AG08395 (cell line): ENCODE results near the gene LPP.

Experiments
- DNase-seq: peaks from one replicate; pipeline ENCODE4 v3.0.0; 2012; ENCODE audit warnings: mixed read lengths, low spot score

Gene LPP

GRCh38 chr3:188272481-188273372, 118.8 kb downstream of the LPP start:
- DNase-seq: peak; percentile 81

GRCh38 chr3:188274249-188274915, 120.4 kb downstream of the LPP start:
- no peak for DNase-seq

- DNase-seq: no peak
Measured at GRCh38 chr3:188276375-188276774, 122.4 kb downstream of the LPP start.

DNA sequence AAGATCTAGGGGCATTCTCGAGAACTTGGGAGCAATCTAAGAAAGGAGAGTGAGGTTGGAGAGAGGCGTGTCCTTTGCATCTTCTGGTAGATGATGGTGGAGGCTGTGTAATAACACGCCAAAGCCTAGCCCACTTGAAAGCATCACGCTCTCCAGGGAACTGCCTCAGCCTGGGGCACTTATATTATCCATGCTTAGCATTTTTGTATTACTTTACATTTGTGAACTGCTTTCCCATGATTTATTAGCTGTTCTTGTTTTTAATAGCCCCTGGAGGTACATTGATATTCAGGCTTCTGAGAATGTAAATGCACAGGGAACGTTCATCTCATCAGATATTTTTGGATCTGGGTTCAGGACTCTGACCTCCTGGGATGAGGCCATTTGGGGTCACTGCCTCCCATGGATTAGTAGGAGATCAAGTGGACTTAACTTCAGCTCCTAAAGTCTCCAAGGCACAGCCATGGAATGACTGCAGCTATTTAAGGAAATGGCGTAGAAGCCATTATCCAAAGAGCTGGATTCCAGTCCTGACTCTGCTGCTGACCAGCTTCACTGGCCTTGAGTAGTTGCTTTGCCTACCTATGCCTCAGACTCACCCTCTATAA, 124.9 kb downstream of the LPP start:
- no peak for DNase-seq

DNA sequence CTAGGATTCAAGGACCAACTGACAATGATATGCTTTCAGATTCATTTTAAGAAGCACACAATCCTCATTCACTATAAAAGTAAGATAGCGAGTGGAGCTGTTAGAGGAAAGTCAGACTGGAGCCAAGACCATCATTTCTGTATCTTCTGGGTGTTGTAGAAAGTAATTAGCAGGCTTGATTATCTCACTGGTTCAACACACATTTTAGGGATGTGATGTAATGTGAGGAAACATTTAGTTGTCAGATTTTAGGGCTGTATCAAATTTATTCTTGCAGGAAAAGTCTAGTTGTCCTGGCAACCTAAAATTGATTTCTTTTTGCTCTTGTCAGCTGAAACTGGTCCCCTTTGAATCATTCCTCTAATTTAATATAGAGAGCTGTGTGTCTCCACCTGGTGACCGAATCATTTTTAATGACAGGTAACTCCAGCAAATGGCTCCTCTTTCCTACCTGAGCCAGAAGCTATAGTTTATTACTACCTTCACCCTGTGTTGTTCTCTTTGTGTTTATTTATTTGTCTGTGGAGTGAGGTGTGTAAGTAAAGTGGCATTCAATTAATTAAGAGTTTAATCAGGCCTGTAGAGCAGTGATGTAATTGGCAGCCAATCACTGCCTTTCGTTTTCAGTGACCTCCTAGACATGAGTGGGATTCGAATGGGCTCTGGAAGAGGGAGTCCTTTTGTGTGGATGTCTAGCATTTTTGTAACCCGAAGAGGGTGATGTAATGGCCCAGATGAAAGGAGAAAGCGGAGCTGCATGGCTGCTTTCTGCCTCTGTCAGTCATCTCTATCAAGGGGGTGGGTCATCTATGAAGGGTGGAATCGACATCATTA, 125.8 kb downstream of the LPP start:
- DNase-seq: no peak

DNA sequence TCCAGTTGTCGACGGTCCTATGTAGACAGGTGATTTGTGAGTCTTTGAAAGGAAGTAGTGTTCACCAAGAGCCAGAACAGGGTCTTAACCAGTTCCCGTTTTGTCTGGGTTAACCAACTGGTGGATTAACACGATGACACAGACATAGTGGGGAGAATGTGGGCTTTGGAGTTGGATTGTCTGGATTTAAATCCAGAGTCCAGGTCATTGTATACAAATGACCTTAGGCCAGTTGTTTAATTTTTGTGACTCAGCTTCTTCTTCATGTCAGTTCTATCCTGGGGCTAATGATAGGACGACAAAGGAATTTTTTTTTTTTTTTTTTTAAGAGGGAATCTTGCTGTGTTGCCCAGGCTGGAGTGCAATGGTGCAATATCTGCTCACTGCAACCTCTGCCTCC, 126.7 kb downstream of the LPP start:
- no peak for DNase-seq

DNA sequence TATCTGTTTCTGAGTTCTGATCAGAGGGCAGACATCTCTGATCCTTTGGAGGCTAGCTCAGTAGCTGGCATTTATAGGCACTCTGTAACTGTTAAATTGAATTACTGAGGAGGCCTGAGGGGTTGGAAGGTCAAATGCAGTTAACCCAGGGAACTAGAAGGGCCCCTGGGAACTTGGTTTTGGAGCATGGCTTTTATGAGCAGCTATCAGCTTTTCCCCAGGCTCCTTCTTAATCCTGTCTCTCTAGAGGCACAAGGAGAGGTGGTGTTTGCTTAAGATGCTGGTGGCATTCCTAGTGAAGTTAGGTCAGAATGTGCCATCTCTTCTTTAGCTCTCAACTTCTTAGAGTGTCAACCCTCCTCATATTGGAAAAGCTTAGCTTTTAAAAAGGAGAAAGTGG, 128.9 kb downstream of the LPP start:
- no peak for DNase-seq

GRCh38 chr3:188283347-188283746, 129.4 kb downstream of the LPP start:
- DNase-seq: no peak

- no peak for DNase-seq
Measured at GRCh38 chr3:188284455-188285212, 130.7 kb downstream of the LPP start.

DNA sequence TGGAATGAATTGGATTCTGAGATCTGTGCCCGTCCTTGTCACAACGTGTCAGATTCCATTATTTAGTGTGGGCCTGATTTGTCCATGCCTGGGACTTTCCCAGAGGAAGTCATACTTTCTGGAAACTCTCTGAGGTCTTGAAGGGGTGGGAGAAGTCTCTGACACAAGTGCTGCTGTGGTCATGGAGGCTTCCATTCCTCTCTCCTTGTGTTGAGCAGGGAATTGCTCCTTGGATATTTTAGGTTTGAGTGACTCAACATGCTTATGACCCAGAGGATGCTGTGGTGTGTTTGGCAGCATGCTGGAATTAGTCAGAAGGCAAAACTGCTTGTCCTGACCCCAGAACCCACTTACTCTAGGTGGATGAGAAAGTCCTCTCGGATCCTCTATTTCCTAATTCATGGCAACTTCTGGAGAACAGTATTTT, 132.1 kb downstream of the LPP start:
- peak; percentile 96 for DNase-seq

GRCh38 chr3:188287339-188287738, 133.4 kb downstream of the LPP start:
- DNase-seq: no peak

- DNase-seq: no peak
Measured at GRCh38 chr3:188287762-188288505, 134.0 kb downstream of the LPP start.

DNA sequence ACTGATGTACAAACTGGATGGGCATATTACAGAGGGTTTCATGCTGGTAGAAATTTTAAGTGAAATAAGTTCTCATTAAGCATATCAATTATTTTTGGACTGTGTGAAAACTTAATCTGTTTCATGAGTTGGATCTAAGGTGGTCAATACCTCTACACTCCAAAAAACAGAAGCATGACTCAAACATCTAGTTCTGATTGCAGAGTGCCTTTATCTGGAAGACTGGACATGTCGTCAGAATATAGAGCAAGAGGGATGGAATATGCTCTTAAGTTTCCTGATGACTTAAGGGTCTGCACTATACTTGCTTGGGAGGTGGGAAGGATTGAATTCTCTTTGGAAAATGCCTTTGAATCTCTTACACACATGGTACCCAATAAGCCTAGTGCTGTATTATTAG, 138.3 kb downstream of the LPP start:
- DNase-seq: no peak

DNA sequence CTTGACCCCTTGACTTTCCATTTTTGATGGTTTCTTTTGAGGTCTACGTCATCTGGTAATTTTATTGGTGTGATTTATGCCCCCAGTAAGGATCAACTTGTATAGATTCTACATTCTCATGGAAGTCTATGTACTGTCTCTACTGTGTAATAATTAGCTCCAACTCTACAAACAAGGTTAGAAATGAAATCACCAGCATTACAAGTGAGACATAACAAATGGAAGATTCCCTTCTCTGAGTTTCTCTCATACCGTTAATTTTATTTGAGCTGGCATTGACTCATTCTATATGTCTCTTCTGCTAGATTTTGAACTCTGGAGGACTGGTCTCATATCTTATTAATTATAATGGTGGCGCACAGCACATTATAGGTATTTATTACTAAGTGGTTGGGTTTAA, 138.9 kb downstream of the LPP start:
- no peak for DNase-seq

DNA sequence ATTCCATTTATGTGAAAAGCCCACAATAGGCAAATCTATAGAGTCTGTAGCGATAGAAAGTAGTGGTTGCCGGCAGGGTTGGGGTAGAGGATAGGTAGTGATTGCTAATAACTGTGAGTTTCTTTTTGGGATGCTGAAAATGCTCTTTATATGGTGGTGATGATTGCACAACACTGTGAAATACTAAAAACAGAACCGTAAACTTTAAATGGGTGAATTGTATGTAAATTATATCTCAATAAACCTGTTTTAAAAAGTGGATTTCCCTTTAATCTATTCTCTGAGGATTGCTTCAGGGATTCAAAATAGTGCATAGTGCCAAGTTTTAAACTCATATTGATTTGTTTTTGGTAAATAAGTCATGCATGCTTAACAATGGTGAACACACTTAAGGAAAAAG, 140.2 kb downstream of the LPP start:
- DNase-seq: no peak

- peak; percentile 86 for DNase-seq
Measured at GRCh38 chr3:188294823-188295487, 141.0 kb downstream of the LPP start.

DNA sequence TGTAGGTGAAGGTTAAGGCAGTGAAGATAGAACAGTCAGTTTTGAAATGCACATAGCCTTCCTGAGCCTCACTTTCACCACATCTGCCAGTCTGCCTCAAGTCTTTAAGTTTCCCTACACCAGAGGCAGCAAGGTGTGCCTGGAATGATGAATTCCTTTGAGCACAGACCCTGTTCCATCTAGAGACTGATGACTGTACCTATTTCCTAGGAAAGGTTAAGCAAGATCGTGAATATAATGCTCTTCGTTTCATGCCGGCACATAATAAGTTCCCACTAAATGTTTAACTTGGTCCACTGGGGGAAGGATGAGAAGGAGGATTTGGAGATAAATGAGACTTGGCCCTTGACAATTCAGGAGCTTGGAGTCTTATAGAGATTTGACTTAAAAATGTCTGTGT, 141.9 kb downstream of the LPP start:
- DNase-seq: no peak

GRCh38 chr3:188296761-188297612, 143.0 kb downstream of the LPP start:
- no peak for DNase-seq

DNA sequence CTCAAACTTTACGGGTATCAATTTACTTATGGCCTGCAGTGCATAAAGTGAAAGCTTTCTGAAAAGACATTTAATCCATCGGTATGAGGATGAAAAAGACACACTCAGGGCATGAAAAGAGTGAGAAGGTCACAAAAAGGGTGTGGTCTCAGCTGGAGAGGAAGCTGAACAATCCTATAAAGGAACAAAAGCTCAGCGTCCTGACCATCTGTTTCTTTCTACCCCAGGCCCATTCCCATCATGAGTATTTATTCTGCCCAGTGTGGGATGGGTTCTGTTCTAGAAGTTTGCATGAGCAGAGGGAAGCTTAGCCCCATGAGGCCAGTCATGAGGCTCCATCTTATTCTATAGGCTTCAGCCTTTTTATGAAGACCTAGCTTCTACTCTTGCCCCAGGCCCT, 144.6 kb downstream of the LPP start:
- DNase-seq: no peak
